Lung (tissue), 12 donors: ENCODE measurements around the gene OR6Y1. TPM values are rescaled to one million over a fixed set of nuclear protein-coding genes. Genes with fewer than 3 reads are reported as not detected.

ENCODE experiments used
- ATAC-seq: fragments of 200-7000 bp; cut with Tn5 transposase; one replicate; pipeline ENCODE4 v1.9.1; 2020; ENCODE audit warnings: moderate number of reproducible peaks; ENCODE audit not compliant: insufficient read depth, low FRiP score
- DNase-seq, 3 donors: peaks; one replicate each; pipeline ENCODE4 v3.0.0-alpha.2; 2013 to 2017
- H3K27ac ChIP-seq, 2 donors: one replicate each; pipeline ENCODE4 v1.5.1; 2013; ENCODE audit warnings: mild to moderate bottlenecking in 2 of 2, moderate library complexity in 2 of 2, control low read depth in 1 of 2, inconsistent platforms in 1 of 2, low read depth in 1 of 2, low read length in 1 of 2
- H3K27me3 ChIP-seq, 3 donors: one replicate each; pipeline ENCODE4 v1.5.1; 2013; ENCODE audit warnings: low read length in 2 of 3; ENCODE audit not compliant: control insufficient read depth in 3 of 3, insufficient read depth in 3 of 3
- H3K36me3 ChIP-seq, 4 donors: one replicate each; pipeline ENCODE4 v1.5.1; 2013; ENCODE audit warnings: low read length in 4 of 4, mild to moderate bottlenecking in 1 of 4, moderate library complexity in 1 of 4; ENCODE audit not compliant: control insufficient read depth in 4 of 4, insufficient read depth in 4 of 4
- H3K4me1 ChIP-seq, 5 donors: one replicate each; pipeline ENCODE4 v1.5.1; 2013; ENCODE audit warnings: low read length in 5 of 5, mild to moderate bottlenecking in 2 of 5, moderate library complexity in 1 of 5; ENCODE audit not compliant: control insufficient read depth in 5 of 5, insufficient read depth in 5 of 5
- H3K4me3 ChIP-seq: one replicate; pipeline ENCODE4 v1.5.1; 2013; ENCODE audit warnings: mild to moderate bottlenecking, control low read depth, moderate library complexity
- H3K9ac ChIP-seq, 2 donors: one replicate each; pipeline ENCODE4 v1.5.1; 2013; ENCODE audit warnings: low read length in 2 of 2, control low read depth in 1 of 2; ENCODE audit not compliant: insufficient read depth in 1 of 2
- H3K9me3 ChIP-seq, 4 donors: one replicate each; pipeline ENCODE4 v1.5.1; 2013; ENCODE audit warnings: low read length in 3 of 4, mild to moderate bottlenecking in 1 of 4, moderate library complexity in 1 of 4; ENCODE audit not compliant: control insufficient read depth in 4 of 4, insufficient read depth in 3 of 4
- WGBS, 2 donors: extraction: QIAGEN DNeasy Blood & Tissue Kit; methylation state at CpG; one replicate each; pipeline ENCODE4 v1.1.7; 2013; 5-methylcytosine and 5-hydroxymethylcytosine counted together
- polyA plus RNA-seq, 2 donors: library from polyadenylated mRNA; stranded (reverse); fragments of 200-250 nt; gene quantifications; one replicate each; pipeline ENCODE4 v1.2.1, GENCODE V29; 2013
- total RNA-seq, 2 donors: library from RNA; depleted of rRNA in 1 of 2; stranded (reverse); fragments of >200 nt in 1 of 2; gene quantifications; one replicate each; pipeline ENCODE4 v1.2.1, GENCODE V29; 2014 to 2021
- TF ChIP-seq, protein P1 (sequence below): IDR thresholded peaks from 2 replicates; pipeline ENCODE4 v1.5.1; 2012; ENCODE audit warnings: mild to moderate bottlenecking; ENCODE audit errors: control extremely low read depth, extremely low read depth
- donor health status: control.
- donor health status: control.
- donor health status: Bipolar disorder and iron deficiency.
- donor health status: healthy.
- donor health status: DM: yes; HTN: yes; CAD: no.

Gene OR6Y1
- total and polyA plus RNA-seq, 4 donors, result not detected

DNA sequence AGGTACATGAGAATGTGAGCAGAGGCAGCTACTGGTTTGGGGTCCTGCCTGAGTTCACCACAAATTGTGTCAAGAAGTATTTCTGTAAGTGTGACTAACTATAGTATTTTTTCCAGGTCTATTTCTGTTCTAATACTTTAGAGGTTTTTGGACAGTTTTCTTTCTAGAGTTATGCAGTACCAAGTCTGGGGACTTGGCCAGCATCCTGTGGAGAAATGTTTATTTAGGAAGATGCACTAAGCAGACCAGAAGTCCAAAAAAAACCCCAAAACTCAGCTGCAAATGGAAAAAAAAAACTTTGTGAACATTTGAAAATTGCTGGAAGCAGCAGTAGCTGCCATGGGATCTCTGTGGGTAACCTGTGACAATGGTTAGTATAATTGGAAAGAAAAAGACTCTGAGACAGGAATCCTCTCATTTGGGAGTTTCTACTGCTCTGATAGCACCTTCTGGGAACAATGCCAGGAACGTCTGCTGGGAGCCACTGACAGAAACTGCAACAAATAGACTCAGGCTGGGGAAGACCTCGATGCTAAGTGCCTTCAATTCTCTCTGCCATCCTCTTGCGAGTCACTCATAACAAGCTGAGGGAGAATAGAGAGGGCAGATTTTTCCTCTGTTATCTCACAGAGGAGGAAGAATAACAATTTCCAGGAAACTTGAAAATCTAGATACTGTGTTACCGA, 44.6 kb downstream of the OR6Y1 start:
- DNase-seq, result peak in 1 of 3 donors; percentile 19
- Histone ChIP-seq H3K9ac (no peak overlapping the region), H3K27ac (no peak overlapping the region), H3K4me3 (no peak overlapping the region), H3K4me1 (no peaks in the 10 kb centered on the region), H3K36me3 (no peaks in the 10 kb centered on the region), H3K27me3 (no peaks in the 10 kb centered on the region), H3K9me3 (no peaks in the 10 kb centered on the region)
- ATAC-seq, result no peak
- WGBS, 2 donors, result 36 to 56% methylated on average over 4 of the region's 4 CpGs
- TF ChIP-seq, protein P1, sequence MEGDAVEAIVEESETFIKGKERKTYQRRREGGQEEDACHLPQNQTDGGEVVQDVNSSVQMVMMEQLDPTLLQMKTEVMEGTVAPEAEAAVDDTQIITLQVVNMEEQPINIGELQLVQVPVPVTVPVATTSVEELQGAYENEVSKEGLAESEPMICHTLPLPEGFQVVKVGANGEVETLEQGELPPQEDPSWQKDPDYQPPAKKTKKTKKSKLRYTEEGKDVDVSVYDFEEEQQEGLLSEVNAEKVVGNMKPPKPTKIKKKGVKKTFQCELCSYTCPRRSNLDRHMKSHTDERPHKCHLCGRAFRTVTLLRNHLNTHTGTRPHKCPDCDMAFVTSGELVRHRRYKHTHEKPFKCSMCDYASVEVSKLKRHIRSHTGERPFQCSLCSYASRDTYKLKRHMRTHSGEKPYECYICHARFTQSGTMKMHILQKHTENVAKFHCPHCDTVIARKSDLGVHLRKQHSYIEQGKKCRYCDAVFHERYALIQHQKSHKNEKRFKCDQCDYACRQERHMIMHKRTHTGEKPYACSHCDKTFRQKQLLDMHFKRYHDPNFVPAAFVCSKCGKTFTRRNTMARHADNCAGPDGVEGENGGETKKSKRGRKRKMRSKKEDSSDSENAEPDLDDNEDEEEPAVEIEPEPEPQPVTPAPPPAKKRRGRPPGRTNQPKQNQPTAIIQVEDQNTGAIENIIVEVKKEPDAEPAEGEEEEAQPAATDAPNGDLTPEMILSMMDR, result no peak

DNA sequence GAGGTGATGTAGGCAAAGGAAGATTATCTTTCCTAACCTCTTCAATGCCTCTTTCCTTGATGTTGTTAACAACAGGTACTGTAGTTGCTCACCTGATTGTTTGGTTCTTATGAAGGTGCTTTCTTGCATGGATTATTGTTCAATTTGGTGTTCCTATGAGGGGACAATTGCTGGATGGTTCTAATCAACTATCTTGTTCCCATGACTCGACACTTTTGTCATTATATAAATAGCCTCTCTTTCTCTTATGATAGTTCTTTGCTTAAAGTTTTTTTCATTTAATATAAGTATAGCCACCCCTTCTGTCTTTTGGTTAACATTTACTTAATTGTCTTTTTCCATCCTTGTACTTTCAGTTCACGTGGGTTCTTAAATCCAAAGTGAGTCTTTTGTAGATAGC, 46.7 kb downstream of the OR6Y1 start:
- Histone ChIP-seq H3K27ac (no peak overlapping the region), H3K4me1 (no peaks in the 10 kb centered on the region)
- WGBS, 2 donors, result 67 to 89% methylated on average over 2 of the region's 2 CpGs

DNA sequence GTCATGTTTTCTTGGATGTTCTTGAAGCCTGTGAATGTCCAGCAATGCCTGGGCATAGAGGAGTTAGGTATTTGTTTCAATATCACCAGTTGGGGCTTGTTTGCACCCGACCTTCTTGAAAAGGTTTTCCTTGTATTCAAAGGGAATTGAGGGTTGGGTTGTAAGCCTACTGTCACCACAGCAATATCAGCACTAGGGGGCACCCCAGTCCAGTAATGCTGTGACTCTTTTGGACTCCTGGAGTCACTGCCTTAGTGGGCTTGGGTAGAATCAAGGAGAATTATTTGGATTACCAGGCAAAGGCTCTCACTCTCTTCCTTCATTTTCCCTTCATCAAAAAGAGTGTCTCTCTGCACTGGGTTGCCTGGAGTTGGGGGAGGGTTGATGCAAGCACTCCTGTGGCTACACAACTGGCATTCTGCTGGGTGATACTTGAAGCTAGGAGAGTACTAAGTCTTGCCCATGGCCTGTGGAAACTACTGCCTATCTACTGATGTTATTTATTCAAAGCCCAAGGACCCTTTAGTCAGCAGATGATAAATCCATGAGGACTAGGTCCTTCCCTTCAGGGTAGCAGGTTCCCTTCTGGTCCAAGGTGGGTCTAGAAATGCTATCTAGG, 47.7 kb downstream of the OR6Y1 start:
- DNase-seq (peak in 2 of 3 donors; percentile 11 to 16), ATAC-seq (no peak)
- Histone ChIP-seq H3K27ac (no peak overlapping the region), H3K4me1 (no peaks in the 10 kb centered on the region), H3K9ac (no peak overlapping the region), H3K9me3 (peaks cover 0 to 2% (median 0%) of the 10 kb centered on the region in 4 donors), H3K27me3 (no peaks in the 10 kb centered on the region), H3K4me3 (no peak overlapping the region), H3K36me3 (no peaks in the 10 kb centered on the region)
- WGBS, 2 donors, result 28 to 39% methylated on average over 1 of the region's 1 CpG
- TF ChIP-seq, protein P1, result peak; percentile 9

More for the DNA sequence above, 46.7 kb downstream of the OR6Y1 start:
- H3K4me3 ChIP-seq, result no peak overlapping the region
- H3K9ac ChIP-seq, result no peak overlapping the region
- TF ChIP-seq, protein P1, result no peak
- DNase-seq, result no peak
- H3K9me3 ChIP-seq, result no peaks in the 10 kb centered on the region
- H3K27me3 ChIP-seq, result no peaks in the 10 kb centered on the region
- no peaks in the 10 kb centered on the region for H3K36me3 ChIP-seq
- no peak for ATAC-seq
